ENCODE results near the gene NETO2. TPM values are rescaled to one million over a fixed set of nuclear protein-coding genes. Genes with fewer than 3 reads are reported as not detected.
A peak's percentile ranks its signal among the peaks of the same experiment; 100 is the strongest.

The NETO2 gene
- total and polyA plus RNA-seq, 10 of the 15 experiments (the other 5 are each of a cell fraction or from before 2014, with no cell fraction given) = 8.5 to 53.1 (median 27.0) TPM

DNA sequence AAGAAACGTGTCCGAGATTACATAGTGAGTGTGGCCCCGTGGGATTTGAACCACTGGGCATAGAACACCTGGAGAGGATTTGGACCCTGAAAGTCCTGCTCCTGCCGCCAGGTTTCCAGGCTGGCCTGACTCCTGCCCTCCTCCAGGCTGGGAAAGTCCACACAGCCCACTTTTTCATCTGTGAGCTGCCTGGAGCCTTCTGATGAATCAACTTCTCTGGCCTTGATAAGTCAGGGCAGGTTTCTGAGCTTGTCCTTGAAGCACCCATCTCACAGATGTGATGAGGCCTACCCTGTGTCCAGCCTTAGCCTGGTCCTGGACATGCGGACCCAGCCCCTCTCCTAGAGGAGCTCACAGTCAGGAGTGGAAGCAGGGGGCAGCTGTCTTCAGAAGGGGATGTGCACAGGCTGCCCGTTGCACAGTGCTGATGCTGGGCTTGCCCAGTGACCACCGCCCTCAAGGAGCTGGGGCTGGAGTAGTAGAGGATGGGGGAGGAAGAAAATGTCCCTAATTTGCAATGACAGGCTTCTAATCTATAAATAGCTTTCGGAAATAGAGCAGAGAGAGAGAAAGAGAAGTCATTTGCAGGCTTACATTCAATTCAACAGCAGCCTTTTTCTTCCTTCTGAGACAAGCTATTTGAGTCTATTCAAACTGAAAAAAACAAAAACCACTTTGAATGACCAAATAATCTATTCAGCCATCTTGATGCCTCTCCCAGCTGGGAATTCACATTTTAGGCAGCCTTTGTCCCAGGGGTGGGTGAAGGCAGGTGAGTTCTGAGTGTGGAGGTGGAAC is 96.8 kb downstream of the NETO2 start:
- BruUV-seq (replicated peaks) = no TSS peak
- ChIA-PET POLR2A (interaction anchor here (0.6 to 1.7 kb wide), 9 partner anchors 9 to 97 kb away, joined by 3 to 10 read pairs (median 4); partner anchors contain the start of gene NETO2), CTCF (interaction anchor here (0.7 to 3.5 kb wide), 21 partner anchors 9 to 1118 kb away, joined by 3 to 39 read pairs (median 4); partner anchors contain the start of gene NETO2), RAD21 (ENCODE audit: unreplicated experiment) (interaction anchor here (0.7 to 2.7 kb wide), 21 partner anchors 9 to 1118 kb away, joined by 3 to 52 read pairs (median 5); partner anchors contain the start of genes DNAJA2 and NETO2), SMC1A (ENCODE audit: uncharacterized antibody, unreplicated experiment) (interaction anchor here (0.6 to 4.3 kb wide), 21 partner anchors 9 to 1009 kb away, joined by 3 to 42 read pairs (median 4); no protein-coding TSS in a partner anchor)
- peaks cover 22% of the 10 kb centered on the region for H3K4me1 ChIP-seq (ENCODE audit: control insufficient read depth, insufficient read depth, low read length)
- FAIRE-seq = peak; percentile 71
- no peaks in the 10 kb centered on the region for H4K20me1 ChIP-seq (ENCODE audit: control insufficient read depth, insufficient read depth)
- in situ Hi-C loops (cut with MboI) (no loop called here), intact Hi-C loops (cut with micrococcal nuclease; ENCODE audit: unreplicated experiment) (loop anchor here (2.0 kb wide), 1 partner anchor 26 kb away; no protein-coding TSS in a partner anchor)
- H3K27ac ChIP-seq (ENCODE audit: control insufficient read depth, insufficient read depth) = peak overlapping the region; percentile 71
- H3K79me2 ChIP-seq (ENCODE audit: control insufficient read depth, insufficient read depth, low read length) = no peaks in the 10 kb centered on the region
- H3K4me3 ChIP-seq = peak overlapping the region; percentile 37; the same call in 1 of the 2 replicates
- peak overlapping the region; percentile 52 for H3K4me2 ChIP-seq (ENCODE audit: control insufficient read depth, insufficient read depth)
- H3K36me3 ChIP-seq (ENCODE audit: control insufficient read depth in 2 of 2, insufficient read depth in 2 of 2, low read length in 1 of 2) = no peaks in the 10 kb centered on the region
- peak overlapping the region; percentile 56 for H2AFZ ChIP-seq (ENCODE audit: control insufficient read depth, low read depth, low read length)
- H3K27me3 ChIP-seq (replicated peaks in 1 of 2; ENCODE audit: control insufficient read depth in 2 of 2, insufficient read depth in 2 of 2, low read length in 1 of 2) = no peaks in the 10 kb centered on the region
- ATAC-seq = peak; percentile 79
- DNase-seq (ENCODE audit: low read depth, low spot score) = peak; percentile 51
- no peaks in the 10 kb centered on the region for H3K9me3 ChIP-seq (replicated peaks; ENCODE audit: control insufficient read depth, insufficient read depth, low read length)
- WGBS (ENCODE audit: insufficient coverage, insufficient replicate concordance, low lambda C conversion rate, missing lambda C conversion rate) = 37% methylated on average over 8 of the region's 8 CpGs
- peak overlapping the region; percentile 48 for H3K9ac ChIP-seq (ENCODE audit: control insufficient read depth, insufficient read depth, low read length)
- 0 out of 2 replicates have a peak, but pooled peaks have one; percentile 13 for TF ChIP-seq CREM (IDR thresholded peaks at IDR 0.05; ENCODE audit: low read depth)
- no peak for TF ChIP-seq LARP7 (IDR thresholded peaks at IDR 0.05)
- no peak for TF ChIP-seq TCF3 (IDR thresholded peaks at IDR 0.05; ENCODE audit: borderline replicate concordance, insufficient read depth, low read depth, low read length)
- no peak for TF ChIP-seq MXI1 (IDR thresholded peaks at IDR 0.05; ENCODE audit: low read depth, low read length)
- TF ChIP-seq ZZZ3 (IDR thresholded peaks at IDR 0.05; ENCODE audit: control insufficient read depth, insufficient read length, low read depth) = no peak
- no peak for TF ChIP-seq YBX1 (IDR thresholded peaks at IDR 0.05)
- TF ChIP-seq, protein P1, sequence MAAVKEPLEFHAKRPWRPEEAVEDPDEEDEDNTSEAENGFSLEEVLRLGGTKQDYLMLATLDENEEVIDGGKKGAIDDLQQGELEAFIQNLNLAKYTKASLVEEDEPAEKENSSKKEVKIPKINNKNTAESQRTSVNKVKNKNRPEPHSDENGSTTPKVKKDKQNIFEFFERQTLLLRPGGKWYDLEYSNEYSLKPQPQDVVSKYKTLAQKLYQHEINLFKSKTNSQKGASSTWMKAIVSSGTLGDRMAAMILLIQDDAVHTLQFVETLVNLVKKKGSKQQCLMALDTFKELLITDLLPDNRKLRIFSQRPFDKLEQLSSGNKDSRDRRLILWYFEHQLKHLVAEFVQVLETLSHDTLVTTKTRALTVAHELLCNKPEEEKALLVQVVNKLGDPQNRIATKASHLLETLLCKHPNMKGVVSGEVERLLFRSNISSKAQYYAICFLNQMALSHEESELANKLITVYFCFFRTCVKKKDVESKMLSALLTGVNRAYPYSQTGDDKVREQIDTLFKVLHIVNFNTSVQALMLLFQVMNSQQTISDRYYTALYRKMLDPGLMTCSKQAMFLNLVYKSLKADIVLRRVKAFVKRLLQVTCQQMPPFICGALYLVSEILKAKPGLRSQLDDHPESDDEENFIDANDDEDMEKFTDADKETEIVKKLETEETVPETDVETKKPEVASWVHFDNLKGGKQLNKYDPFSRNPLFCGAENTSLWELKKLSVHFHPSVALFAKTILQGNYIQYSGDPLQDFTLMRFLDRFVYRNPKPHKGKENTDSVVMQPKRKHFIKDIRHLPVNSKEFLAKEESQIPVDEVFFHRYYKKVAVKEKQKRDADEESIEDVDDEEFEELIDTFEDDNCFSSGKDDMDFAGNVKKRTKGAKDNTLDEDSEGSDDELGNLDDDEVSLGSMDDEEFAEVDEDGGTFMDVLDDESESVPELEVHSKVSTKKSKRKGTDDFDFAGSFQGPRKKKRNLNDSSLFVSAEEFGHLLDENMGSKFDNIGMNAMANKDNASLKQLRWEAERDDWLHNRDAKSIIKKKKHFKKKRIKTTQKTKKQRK (IDR thresholded peaks at IDR 0.05; ENCODE audit: low read depth, low read length) = no peak
- TF ChIP-seq RUNX3 (IDR thresholded peaks at IDR 0.05; ENCODE audit: low read length) = peak; percentile 36
- TF ChIP-seq NBN (IDR thresholded peaks at IDR 0.05) = 0 out of 2 replicates have a peak, but pooled peaks have one; percentile 48
- TF ChIP-seq ZNF384 (IDR thresholded peaks at IDR 0.05; ENCODE audit: borderline replicate concordance, low read depth, low read length) = peak; percentile 21; the same call in 1 of the 2 replicates
- peak; percentile 18 to 50; a peak in 1 of 4 replicates for TF ChIP-seq IKZF2 (IDR thresholded peaks at IDR 0.05)
- TF ChIP-seq HDGF (IDR thresholded peaks at IDR 0.05) = peak; percentile 44; the same call in 1 of the 2 replicates
- peak; percentile 93 for TF ChIP-seq MEF2A (IDR thresholded peaks at IDR 0.05; ENCODE audit: insufficient read depth, low read depth, low read length)
- TF ChIP-seq ATF7 (IDR thresholded peaks at IDR 0.05; ENCODE audit: low read depth) = peak; percentile 54; the same call in 1 of the 2 replicates
- TF ChIP-seq, protein P2, sequence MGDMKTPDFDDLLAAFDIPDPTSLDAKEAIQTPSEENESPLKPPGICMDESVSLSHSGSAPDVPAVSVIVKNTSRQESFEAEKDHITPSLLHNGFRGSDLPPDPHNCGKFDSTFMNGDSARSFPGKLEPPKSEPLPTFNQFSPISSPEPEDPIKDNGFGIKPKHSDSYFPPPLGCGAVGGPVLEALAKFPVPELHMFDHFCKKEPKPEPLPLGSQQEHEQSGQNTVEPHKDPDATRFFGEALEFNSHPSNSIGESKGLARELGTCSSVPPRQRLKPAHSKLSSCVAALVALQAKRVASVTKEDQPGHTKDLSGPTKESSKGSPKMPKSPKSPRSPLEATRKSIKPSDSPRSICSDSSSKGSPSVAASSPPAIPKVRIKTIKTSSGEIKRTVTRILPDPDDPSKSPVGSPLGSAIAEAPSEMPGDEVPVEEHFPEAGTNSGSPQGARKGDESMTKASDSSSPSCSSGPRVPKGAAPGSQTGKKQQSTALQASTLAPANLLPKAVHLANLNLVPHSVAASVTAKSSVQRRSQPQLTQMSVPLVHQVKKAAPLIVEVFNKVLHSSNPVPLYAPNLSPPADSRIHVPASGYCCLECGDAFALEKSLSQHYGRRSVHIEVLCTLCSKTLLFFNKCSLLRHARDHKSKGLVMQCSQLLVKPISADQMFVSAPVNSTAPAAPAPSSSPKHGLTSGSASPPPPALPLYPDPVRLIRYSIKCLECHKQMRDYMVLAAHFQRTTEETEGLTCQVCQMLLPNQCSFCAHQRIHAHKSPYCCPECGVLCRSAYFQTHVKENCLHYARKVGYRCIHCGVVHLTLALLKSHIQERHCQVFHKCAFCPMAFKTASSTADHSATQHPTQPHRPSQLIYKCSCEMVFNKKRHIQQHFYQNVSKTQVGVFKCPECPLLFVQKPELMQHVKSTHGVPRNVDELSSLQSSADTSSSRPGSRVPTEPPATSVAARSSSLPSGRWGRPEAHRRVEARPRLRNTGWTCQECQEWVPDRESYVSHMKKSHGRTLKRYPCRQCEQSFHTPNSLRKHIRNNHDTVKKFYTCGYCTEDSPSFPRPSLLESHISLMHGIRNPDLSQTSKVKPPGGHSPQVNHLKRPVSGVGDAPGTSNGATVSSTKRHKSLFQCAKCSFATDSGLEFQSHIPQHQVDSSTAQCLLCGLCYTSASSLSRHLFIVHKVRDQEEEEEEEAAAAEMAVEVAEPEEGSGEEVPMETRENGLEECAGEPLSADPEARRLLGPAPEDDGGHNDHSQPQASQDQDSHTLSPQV (IDR thresholded peaks at IDR 0.05) = no peak
- TF ChIP-seq EED (IDR thresholded peaks at IDR 0.05; ENCODE audit: low read depth) = peak; percentile 14; the same call in 1 of the 2 replicates

All from GM12878 (cell line).